Tongue (tissue), 2 donors: ENCODE results near the gene KSR1. TPM values are rescaled to one million over a fixed set of nuclear protein-coding genes. Genes with fewer than 3 reads are reported as not detected.
"Not testable (repeated sequence)": the region's sequence is repeated elsewhere in the genome, so short reads cannot be mapped to it uniquely, and the experiment has no call there.

Experiments used
- DNase-seq: peaks from one replicate; pipeline ENCODE4 v3.0.0-alpha.2; 2015
- total RNA-seq: library from RNA; depleted of rRNA; stranded (reverse); fragments of >200 nt; gene quantifications from one replicate; pipeline ENCODE4 v1.2.3, GENCODE V29; 2014

The KSR1 gene
- total RNA-seq, 1 donor from 2014 or later = 54.1 TPM

DNA sequence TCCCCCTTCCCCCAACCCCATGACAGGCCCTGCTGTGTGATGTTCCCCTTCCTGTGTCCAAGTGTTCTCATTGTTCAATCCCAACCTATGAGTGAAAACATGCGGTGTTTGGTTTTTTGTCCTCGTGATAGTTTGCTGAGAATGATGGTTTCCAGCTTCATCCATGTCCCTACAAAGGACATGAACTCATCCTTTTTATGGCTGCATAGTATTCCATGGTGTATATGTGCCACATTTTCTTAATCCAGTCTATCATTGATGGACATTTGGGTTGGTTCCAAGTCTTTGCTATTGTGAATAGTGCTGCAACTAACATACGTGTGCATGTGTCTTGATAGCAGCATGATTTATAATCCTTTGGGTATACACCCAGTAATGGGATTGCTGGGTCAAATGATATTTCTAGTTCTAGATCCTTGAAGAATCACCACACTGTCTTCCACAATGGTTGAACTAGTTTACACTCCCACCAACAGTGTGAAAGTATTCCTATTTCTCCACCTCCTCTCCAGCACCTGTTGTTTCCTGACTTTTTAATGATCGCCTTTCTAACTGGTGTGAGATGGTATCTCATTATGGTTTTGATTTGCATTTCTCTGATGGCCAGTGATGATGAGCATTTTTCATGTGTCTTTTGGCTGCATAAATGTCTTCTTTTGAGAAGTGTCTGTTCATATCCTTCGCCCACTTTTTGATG lies 28.9 kb upstream of the KSR1 start:
- not testable (repeated sequence) for DNase-seq

DNA sequence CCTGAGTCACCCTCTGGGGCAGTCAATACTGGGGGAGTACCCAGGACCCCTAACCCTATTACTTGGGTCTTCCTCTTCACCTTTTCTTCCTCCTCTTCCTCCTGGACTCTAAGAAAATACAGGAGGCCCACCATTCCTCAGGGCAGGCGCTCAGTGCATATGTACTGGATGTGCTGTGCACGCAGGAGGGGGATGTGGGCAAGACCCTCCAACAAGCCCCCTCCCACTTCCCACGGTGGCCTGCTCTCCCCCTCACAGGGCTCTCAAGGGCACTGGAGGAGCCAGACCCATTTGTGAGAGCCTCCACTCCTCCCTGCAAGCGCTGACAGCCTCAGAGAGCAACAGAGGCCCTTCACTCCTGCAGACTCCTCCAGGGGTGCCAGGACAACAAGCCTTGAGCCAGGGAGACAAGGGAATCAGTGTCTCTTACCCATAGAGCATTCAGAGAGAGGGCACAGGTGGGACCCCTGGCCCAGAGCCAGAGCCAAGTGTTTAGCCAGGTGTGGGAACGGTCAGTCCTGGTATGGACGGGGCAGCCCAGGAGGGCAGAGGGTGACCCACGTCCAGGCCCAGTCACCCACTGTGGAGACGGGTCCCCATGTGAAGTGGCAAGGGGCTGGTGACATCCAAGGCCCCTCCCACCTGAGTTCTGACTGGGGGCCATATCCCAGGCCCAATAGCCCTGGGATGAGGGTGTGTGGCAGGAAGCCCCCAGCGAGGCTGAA lies 27.3 kb upstream of the KSR1 start:
- DNase-seq = no peak

DNA sequence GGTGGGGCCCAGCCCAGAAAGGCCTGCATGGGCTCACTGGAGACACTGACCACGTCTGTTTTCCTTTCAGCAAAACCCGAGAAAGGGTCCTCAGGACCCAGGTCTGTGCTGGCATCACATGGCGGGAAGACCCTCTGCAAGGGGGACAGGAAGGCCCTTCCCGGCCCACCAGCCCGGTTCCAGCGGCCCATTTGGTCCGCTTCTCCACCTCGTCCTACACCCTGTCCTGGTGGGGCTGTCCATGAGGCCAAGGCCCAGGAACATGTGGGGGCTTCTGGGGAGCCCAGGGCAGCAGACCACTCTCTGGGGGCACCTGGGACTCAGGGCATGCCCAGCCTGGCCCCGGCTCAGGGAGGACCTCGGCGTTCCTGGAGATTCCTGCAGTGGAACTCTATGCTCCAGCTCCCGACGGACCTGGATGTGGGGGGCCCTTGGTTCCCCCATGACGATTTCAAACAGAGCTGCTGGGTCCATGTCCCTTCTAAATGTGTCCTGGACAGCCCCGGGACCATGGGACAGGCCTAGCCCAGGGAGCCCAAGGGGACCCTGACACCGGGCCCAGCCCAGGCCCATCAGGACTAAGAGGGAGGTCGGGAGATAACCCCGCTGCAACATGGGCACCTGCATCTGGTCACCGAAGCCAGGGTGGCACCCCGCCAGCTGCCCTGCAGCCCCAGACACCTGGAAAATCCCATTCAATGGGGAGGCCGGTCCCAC lies 26.4 kb upstream of the KSR1 start:
- no peak for DNase-seq

DNA sequence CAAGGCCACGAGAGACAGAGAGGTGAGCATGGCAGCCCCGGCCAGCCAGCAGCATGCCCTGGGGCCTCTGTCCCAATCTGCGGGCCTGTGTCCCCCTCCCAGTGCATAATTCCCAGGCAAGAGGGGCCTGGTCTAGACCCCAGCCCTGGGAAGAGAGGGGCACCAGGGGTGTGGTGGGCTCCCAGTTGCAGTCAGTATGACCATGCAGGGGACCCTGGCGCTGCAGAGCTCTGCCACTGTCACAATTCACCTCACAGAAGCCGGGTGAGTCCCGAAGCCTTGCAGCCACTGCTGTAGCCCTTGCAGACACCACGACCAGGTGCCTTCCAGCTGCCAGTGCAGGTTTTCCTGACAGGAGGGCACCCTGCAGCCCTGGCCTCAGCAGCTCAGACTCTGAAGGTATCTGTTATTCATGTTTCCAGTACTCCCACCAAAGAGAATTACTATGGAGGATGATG lies 25.8 kb upstream of the KSR1 start:
- DNase-seq = no peak

DNA sequence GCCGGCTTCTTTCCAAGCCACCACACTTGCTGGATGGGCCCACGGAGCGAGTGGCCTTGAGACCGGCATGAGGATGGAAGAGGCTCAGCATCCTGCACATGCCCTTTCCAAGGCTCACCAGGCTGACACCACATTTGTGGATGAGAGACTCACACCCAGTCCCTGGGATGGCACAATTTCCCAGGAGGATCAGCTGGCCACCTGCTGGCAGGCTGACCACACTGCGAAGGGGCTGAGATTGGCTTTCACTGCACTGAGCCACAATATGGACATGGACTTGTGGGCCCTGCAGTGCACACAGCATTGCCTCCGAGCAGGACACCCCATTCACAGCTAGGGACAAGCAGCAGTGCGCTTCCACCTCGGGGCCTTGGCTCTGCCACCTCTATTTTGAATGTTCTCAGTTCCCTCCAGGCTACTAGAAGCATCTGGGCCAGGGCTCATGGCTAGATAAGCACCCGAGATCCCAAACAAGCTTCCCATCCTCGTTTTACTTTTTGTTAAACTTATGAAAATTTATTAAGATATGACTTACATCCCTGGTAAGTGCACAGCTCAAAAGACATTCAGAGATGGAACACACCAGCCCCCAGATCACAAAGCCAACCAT lies 25.3 kb upstream of the KSR1 start:
- peak; percentile 29 for DNase-seq

DNA sequence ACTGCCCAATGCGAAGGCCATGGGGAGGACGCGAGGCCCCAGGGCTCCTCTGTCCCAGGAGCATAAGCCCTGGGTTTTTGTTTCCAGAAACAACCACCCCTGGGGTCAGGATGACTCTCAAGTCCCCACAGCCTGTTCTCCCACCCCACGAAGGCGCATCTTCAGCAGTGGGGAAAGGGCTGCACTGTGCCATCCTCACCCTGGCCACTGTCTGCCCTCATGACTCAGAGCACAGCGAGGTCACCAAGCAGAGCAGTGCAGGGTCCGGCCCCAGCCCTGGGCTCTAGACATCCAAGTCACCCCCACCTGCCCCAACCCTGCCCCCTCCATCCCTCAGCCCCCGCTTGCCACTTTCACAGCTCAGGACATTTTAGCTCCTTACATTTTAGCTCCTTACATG lies 22.7 kb upstream of the KSR1 start:
- no peak for DNase-seq

DNA sequence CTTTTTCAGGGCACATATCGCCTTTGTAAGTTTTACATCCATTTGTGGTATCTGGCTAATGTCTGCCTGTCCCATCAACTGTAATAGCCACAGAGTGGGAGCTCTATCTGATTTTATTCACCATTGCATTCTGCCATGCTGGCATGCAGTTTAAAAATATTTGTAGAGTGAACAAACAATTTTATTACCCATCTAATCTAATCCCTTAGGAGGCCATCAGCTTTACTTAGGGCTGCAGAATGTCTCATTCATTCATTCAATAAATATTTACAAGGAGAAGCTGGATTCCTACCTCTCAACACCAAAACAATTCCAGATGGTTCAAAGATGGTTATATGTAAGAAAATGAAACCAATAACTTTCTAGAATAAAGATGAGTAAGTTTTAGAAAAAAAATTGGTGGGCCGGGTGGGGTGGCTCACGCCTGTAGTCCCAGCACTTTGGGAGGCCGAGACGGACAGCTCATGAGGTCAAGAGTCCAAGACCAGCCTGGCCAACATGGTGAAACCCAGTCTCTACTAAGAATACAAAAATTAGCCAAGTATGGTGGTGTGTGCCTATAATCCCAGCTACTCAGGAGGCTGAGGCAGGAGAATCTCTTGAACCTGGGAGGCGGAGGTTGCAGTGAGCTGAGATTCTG lies 20.7 kb upstream of the KSR1 start:
- DNase-seq = not testable (repeated sequence)

DNA sequence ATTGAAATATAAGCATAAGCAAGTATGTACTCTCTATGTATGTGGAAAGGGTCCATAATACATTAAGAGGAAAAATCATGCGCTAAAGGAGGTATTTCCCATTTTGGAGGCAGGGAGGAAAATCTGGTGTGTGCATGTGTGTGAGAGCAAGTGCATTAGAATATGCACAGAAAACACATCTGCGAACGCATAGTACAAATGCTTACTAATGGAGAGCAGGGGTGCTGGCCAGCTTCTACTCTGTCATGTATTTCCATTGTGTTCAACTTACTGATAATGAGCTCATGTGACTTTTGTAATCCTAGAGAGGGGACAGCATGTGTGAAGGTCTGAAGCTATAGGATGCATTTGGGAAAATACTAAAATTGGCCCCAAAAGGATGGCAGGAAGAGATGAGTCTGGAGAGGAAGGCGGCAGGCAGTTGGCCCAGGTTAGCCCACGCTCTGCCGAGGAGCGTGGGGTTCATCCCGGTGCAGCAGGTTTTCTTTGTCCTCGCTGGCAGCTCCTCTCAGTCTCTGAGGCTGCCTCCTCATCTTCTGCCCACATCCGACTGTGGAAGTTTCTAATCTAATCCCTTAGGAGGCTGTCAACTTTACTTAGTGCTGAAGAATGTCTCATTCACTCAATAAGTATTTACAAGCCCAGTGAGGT lies 17.8 kb upstream of the KSR1 start:
- no peak for DNase-seq

DNA sequence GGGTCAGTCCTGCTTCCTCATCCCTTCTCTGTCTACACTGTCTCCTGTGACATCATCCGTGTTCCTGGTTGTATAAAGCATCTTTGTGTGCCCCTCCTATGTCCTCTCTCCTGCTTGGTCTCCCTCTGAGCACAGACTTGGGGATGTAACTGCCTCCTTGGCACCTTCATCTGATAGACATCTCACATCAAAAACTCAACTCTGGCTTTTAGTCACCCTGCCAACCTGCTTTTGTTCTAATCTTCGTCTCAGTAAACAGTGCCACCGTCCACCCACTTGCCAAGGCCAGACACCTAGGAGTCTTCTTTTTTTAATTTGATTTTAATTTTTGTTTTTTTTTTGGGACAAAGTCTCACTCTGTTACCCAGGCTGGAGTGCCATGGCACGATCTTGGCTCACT lies 16.9 kb upstream of the KSR1 start:
- DNase-seq = no peak

DNA sequence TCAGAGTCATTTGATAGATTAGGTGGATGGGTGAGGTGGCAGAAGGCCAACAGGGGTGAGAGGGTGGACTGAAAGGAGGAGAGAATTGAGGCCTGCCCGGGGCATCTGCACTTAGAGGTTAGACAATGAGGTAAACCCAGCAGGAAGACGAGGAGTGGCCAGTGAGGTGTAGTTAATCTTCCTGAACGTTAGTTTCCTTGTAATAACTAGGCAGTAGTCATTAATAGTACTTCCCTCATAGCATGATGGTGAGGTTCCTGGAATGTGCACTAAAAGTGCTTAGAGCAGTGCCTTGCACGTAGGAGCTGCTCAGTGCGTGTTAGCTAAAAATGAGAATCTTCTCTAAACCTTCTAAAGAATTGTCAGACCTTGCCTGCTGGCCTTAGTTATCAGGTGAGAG lies 13.5 kb upstream of the KSR1 start:
- no peak for DNase-seq

DNA sequence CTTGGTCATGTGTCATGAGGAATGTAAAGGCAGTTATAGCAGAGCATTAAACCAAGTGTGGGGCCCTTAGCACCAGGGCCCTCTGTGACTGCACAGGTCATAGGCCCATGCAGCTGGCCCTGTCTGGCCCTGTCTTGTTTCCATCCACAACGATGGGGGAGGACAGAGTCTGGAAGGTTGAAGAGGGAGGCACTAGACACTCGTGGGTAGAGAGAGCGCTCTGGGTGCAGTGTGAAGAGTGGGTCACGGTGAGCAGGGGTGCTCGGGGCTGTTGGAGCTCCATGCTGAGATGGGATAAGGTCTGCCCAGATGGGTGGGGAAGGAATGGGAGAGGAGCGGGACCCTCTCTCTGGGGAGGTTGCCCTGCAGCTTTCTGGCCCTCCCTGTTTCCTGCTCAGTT lies 12.8 kb upstream of the KSR1 start:
- no peak for DNase-seq

DNA sequence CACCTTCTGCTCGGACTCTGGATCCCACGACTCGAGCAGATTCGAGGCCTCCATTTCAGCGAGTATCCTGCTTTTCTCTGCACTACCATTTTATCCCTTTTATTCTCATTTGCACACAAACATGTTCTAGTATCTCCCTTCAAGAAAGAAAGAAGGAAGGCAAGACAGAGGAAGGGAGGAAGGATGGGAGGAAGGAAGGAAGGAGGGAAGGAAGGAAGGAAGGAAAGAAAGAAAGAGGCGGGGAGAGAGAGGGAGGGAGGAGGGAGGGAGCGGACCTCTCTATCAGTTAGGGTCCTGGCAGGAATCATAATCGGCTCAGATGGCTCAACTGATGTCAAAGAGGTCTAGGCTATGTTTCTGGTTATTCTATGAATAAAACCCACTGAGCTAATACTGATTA lies 10.3 kb upstream of the KSR1 start:
- DNase-seq = no peak

DNA sequence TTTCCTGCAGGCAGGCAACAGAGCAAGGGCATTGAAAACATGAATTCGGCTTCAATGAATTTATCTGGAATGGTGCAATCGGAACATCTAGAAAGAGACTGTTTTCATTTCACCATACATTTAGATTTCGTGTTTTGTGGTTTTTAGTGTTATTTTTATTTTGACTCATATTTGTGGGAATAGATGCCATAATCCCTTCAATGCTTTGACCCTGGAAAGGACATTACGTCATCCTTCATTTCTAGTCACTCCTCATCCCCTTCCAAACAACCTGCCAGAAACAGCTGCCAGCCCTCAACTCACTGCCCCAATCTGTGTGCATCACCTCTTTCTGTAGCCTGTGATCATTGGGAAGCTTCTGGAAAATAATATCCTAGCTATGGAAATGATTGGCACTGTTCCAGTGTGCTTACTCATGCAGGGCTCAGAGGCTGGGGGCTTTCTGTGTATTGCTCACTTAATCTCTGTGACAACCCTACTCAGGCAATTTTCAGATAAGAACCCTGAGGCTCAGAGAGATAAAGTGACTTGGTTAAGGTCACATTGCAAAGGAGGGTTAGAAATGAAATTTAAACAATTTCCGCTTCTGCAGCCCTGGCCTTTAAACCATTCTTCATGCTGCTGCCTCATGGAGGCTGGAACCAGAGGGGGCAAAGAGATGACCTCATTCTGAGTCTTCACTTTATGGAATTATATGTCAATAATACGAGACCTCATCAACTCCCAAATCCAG lies 9.5 kb upstream of the KSR1 start:
- DNase-seq = no peak

DNA sequence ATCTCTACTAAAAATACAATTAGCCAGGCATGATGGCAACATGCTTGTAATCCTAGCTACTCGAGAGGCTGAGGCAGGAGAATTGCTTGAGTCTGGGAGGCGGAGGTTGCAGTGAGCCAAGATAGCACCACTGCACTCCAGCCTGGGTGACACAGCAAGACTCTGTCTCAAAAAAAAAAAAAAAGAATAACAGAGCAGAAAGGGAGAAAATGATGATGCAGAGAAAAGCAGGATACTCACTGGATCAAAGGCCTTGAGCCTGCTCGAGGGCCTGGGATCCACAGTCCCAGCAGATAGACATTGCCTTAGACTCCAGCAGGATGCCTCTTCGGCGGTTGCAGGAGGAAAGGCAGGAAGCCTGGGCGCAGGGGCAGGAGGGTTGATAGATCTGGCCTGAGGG lies 7.7 kb upstream of the KSR1 start:
- DNase-seq = not testable (repeated sequence)

DNA sequence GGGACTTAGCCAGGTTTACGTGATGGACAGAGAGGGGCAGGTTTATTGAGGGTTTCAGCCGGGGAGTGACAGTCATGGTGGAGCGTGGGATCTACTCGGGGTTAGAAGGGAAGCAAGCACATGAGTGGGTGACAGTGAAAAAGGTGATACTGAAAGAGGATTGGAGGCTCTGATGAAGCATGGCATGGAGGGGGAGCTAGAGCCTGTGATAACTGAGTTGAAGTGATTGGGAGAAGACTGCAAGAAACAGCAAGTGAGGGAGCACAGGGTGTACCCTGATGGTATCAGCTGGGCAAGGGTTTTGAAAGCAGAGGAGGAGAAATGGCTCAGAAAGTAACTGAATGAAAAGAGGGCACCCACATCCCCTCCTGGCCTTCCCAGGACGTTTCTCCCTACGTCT lies 6.7 kb upstream of the KSR1 start:
- no peak for DNase-seq

DNA sequence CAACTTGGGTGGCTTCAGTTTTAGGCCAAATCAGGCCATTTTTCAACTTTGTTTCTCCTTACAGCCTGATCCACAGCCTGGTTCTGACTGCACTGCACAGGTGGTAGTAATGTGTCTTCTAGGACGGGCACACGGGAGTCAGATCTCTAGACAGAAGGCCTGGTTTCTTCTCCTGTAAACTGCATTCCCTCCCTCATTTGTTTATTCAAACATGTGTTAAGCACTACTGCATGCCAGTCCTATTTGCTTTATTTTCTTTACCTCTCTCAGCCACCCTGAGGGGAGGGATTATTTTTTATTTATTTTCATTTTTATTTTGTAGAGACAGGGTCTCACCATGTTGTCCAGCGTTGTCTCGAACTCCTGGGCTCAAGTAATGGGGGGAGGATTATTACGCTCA lies 6.3 kb upstream of the KSR1 start:
- no peak for DNase-seq

DNA sequence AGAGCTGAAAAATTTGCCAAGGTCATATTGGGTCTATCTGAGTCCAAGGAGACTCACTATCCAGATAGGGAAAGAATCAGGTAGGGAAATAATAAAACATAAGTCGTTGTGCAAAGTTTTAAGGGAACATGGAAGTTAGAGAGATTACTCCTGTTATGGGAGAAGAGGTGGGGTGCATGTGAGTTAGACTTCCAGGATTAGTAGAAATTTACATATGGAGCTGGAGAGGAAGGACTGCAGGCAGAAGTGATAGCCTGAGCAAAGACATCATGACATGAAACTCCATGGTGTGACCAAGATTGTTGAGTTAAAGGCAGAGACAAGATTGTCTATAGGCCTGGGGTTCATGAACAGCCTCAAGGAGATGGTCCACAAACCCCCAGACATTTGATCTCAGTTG lies 5.8 kb upstream of the KSR1 start:
- DNase-seq = no peak

DNA sequence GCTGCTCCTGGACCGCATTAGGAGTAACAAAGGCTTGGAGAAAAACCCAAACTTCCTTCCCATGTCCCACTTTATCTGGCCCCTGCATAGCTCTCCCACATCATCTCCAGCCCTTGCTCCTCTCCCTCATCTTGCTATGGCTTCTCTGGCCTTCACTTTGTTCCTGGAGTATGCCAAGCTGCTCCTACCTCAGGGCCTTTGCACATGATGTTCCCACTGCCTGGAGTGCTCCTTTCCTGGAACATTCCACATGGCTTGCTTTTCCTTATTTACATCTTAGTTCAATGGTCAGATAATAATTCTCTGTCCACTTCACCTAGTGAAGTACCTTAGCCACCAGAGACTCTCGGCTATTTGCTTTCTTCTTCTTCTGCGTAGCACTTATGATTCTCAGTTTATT lies 4.3 kb upstream of the KSR1 start:
- no peak for DNase-seq

DNA sequence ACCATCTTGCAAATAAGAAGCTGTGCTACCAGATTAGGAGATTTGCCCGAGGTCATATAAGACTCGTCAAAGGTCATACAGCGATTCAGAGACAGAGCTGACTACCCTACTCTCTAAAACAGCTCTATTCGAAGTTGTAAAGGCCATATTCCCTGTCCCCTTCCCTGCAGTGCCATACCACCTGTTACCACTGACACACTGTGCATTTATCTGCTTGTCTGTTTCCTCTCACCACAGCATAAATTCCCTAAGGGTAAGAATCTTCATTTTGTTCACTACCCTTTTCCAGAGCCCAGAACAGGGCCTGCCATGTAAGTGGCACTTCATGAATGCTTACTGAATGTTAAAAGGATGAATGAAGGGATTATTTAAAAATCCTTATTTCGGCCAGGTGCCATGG lies 3.4 kb upstream of the KSR1 start:
- DNase-seq = no peak

DNA sequence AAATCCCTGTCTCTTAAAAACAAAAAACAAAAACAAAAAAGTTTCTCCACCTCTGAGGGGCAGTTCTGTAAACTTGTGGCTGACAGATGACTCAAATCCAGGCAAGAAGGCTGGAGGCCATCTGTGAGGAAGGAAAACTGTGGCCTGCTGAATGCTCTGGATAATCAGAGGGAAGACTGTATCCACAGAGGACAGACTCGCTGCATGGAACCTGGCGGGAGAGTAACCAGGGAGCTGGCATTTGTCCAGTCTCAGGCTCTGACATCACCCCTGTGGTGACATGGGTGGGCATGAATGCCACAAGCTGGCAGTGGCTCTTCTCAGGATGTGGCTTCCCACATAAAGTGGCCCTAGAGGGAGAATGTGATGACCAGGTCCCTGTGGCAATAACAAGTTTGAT lies 2.8 kb upstream of the KSR1 start:
- no peak for DNase-seq

DNA sequence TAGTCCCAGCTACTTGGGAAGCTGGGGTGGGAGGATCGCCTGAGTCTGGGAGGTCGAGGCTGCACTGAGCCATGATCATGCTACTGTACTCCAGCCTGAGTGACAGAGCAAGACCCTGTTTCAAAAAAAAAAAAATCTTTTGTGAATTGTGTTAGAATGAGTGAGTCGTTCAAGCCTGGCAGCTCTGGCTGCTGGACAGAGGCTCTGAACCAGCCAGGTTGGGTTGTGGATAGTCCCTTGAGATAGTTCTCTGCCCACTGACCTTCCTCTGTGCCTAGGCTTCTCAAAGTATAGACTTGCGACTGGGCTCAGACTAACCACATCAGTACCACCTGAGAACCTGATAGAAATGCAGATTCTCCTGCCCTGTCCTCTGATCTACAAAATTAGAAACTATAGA lies 2.2 kb upstream of the KSR1 start:
- no peak for DNase-seq
